ENCODE results near the gene DNAJA3. TPM values are rescaled to one million over a fixed set of nuclear protein-coding genes. Genes with fewer than 3 reads are reported as not detected.

The DNAJA3 gene
- polyA plus RNA-seq, 1 donor, result 39.7 TPM

GRCh38 chr16:4474192-4474961 is 48.7 kb downstream of the DNAJA3 start, which contains the start of gene NMRAL1:
Gene NMRAL1 (minus strand): TSS chr16:4474625. CDS start chr16:4474132, 493 bp downstream.
- DNase-seq, result peak; percentile 87

- peak; percentile 84 for DNase-seq
Observed at GRCh38 chr16:4475880-4476788, 50.5 kb downstream of the DNAJA3 start, which contains the start of gene HMOX2. Gene HMOX2 (plus strand): TSS chr16:4476398. CDS start chr16:4505525, 29,127 bp downstream.

- no peak for DNase-seq
Observed at GRCh38 chr16:4477966-4478365, 52.3 kb downstream of the DNAJA3 start.

GRCh38 chr16:4481526-4481925 is 55.9 kb downstream of the DNAJA3 start:
- no peak for DNase-seq

GRCh38 chr16:4481963-4482362 is 56.3 kb downstream of the DNAJA3 start:
- DNase-seq, result no peak

GRCh38 chr16:4486126-4486893 is 60.6 kb downstream of the DNAJA3 start:
- no peak for DNase-seq

- DNase-seq, result no peak
Observed at GRCh38 chr16:4487955-4488498, 62.4 kb downstream of the DNAJA3 start.

- no peak for DNase-seq
Observed at GRCh38 chr16:4488499-4488967, 62.9 kb downstream of the DNAJA3 start.

- no peak for DNase-seq
Observed at GRCh38 chr16:4489030-4489429, 63.4 kb downstream of the DNAJA3 start.

- DNase-seq, result no peak
Observed at GRCh38 chr16:4491898-4492297, 66.2 kb downstream of the DNAJA3 start.

- no peak for DNase-seq
Observed at GRCh38 chr16:4494746-4495490, 69.2 kb downstream of the DNAJA3 start.

- DNase-seq, result no peak
Observed at GRCh38 chr16:4495766-4496165, 70.1 kb downstream of the DNAJA3 start.

GRCh38 chr16:4496305-4496704 is 70.6 kb downstream of the DNAJA3 start:
- DNase-seq, result no peak

- DNase-seq, result no peak
Observed at GRCh38 chr16:4498546-4499195, 73.0 kb downstream of the DNAJA3 start.

GRCh38 chr16:4499196-4499555 is 73.5 kb downstream of the DNAJA3 start:
- no peak for DNase-seq

GRCh38 chr16:4500272-4500671 is 74.6 kb downstream of the DNAJA3 start:
- no peak for DNase-seq

GRCh38 chr16:4501071-4501478 is 75.4 kb downstream of the DNAJA3 start:
- DNase-seq, result no peak

GRCh38 chr16:4505356-4506147 is 79.9 kb downstream of the DNAJA3 start:
- no peak for DNase-seq

All from left kidney (tissue), 2 donors.